Measurements from ENCODE around the gene TMPRSS11E. TPM values are rescaled to one million over a fixed set of nuclear protein-coding genes. Genes with fewer than 3 reads are reported as not detected.
"Not testable (repeated sequence)": the region's sequence is repeated elsewhere in the genome, so short reads cannot be mapped to it uniquely, and the experiment has no call there.

The TMPRSS11E gene
- total RNA-seq, 1 donor = 0.42 TPM

GRCh38 chr4:68494688-68495087 is 47.4 kb downstream of the TMPRSS11E start:
- no peak overlapping the region for H3K4me3 ChIP-seq (ENCODE audit: low read length)
- peaks cover 3% of the 10 kb centered on the region for H3K4me1 ChIP-seq (ENCODE audit: insufficient read depth, low read length)
- H3K9me3 ChIP-seq (ENCODE audit: low read depth, low read length) = no peaks in the 10 kb centered on the region
- no peaks in the 10 kb centered on the region for H3K27me3 ChIP-seq (ENCODE audit: insufficient read depth, low read length)

- Histone ChIP-seq H3K9me3 (ENCODE audit: low read depth, low read length) (no peaks in the 10 kb centered on the region), H3K27me3 (ENCODE audit: insufficient read depth, low read length) (no peaks in the 10 kb centered on the region), H3K4me1 (ENCODE audit: insufficient read depth, low read length) (peaks cover 3% of the 10 kb centered on the region), H3K4me3 (ENCODE audit: low read length) (no peak overlapping the region)
Observed at GRCh38 chr4:68498413-68499007, 51.2 kb downstream of the TMPRSS11E start.

- Histone ChIP-seq H3K4me1 (ENCODE audit: insufficient read depth, low read length) (peaks cover 3% of the 10 kb centered on the region), H3K27me3 (ENCODE audit: insufficient read depth, low read length) (no peaks in the 10 kb centered on the region)
Observed at GRCh38 chr4:68499021-68499420, 51.8 kb downstream of the TMPRSS11E start.

GRCh38 chr4:68503462-68503861 is 56.2 kb downstream of the TMPRSS11E start:
- not testable (repeated sequence) for H3K27me3 ChIP-seq (ENCODE audit: insufficient read depth, low read length); H3K9me3 ChIP-seq (ENCODE audit: low read depth, low read length); H3K4me3 ChIP-seq (ENCODE audit: low read length); H3K4me1 ChIP-seq (ENCODE audit: insufficient read depth, low read length)

More at GRCh38 chr4:68499021-68499420, 51.8 kb downstream of the TMPRSS11E start:
- no peaks in the 10 kb centered on the region for H3K9me3 ChIP-seq (ENCODE audit: low read depth, low read length)
- H3K4me3 ChIP-seq (ENCODE audit: low read length) = no peak overlapping the region

GRCh38 chr4:68504836-68505235 is 57.6 kb downstream of the TMPRSS11E start:
- H3K27me3 ChIP-seq (ENCODE audit: insufficient read depth, low read length); H3K4me3 ChIP-seq (ENCODE audit: low read length); H3K4me1 ChIP-seq (ENCODE audit: insufficient read depth, low read length); H3K9me3 ChIP-seq (ENCODE audit: low read depth, low read length): not testable (repeated sequence)

GRCh38 chr4:68505452-68505851 is 58.2 kb downstream of the TMPRSS11E start:
- H3K9me3 ChIP-seq (ENCODE audit: low read depth, low read length); H3K4me1 ChIP-seq (ENCODE audit: insufficient read depth, low read length); H3K4me3 ChIP-seq (ENCODE audit: low read length); H3K27me3 ChIP-seq (ENCODE audit: insufficient read depth, low read length): not testable (repeated sequence)

- Histone ChIP-seq H3K27me3 (ENCODE audit: insufficient read depth, low read length) (no peaks in the 10 kb centered on the region), H3K4me1 (ENCODE audit: insufficient read depth, low read length) (no peaks in the 10 kb centered on the region), H3K9me3 (ENCODE audit: low read depth, low read length) (no peaks in the 10 kb centered on the region), H3K4me3 (ENCODE audit: low read length) (no peak overlapping the region)
Observed at GRCh38 chr4:68518889-68519288, 71.6 kb downstream of the TMPRSS11E start.

GRCh38 chr4:68520985-68521384 is 73.7 kb downstream of the TMPRSS11E start:
- Histone ChIP-seq H3K4me3 (ENCODE audit: low read length) (no peak overlapping the region), H3K4me1 (ENCODE audit: insufficient read depth, low read length) (no peaks in the 10 kb centered on the region), H3K27me3 (ENCODE audit: insufficient read depth, low read length) (no peaks in the 10 kb centered on the region), H3K9me3 (ENCODE audit: low read depth, low read length) (no peaks in the 10 kb centered on the region)

- not testable (repeated sequence) for H3K4me3 ChIP-seq (ENCODE audit: low read length); H3K9me3 ChIP-seq (ENCODE audit: low read depth, low read length); H3K27me3 ChIP-seq (ENCODE audit: insufficient read depth, low read length); H3K4me1 ChIP-seq (ENCODE audit: insufficient read depth, low read length)
Observed at GRCh38 chr4:68522232-68522631, 75.0 kb downstream of the TMPRSS11E start.

- no peaks in the 10 kb centered on the region for H3K4me1 ChIP-seq (ENCODE audit: insufficient read depth, low read length)
- H3K9me3 ChIP-seq (ENCODE audit: low read depth, low read length) = no peaks in the 10 kb centered on the region
- no peaks in the 10 kb centered on the region for H3K27me3 ChIP-seq (ENCODE audit: insufficient read depth, low read length)
- no peak overlapping the region for H3K4me3 ChIP-seq (ENCODE audit: low read length)
Observed at GRCh38 chr4:68535974-68536373, 88.7 kb downstream of the TMPRSS11E start.

GRCh38 chr4:68536375-68536774 is 89.1 kb downstream of the TMPRSS11E start:
- no peaks in the 10 kb centered on the region for H3K4me1 ChIP-seq (ENCODE audit: insufficient read depth, low read length)
- H3K27me3 ChIP-seq (ENCODE audit: insufficient read depth, low read length) = no peaks in the 10 kb centered on the region
- no peak overlapping the region for H3K4me3 ChIP-seq (ENCODE audit: low read length)
- H3K9me3 ChIP-seq (ENCODE audit: low read depth, low read length) = no peaks in the 10 kb centered on the region

- not testable (repeated sequence) for H3K9me3 ChIP-seq (ENCODE audit: low read depth, low read length); H3K4me1 ChIP-seq (ENCODE audit: insufficient read depth, low read length); H3K27me3 ChIP-seq (ENCODE audit: insufficient read depth, low read length); H3K4me3 ChIP-seq (ENCODE audit: low read length)
Observed at GRCh38 chr4:68542742-68543141, 95.5 kb downstream of the TMPRSS11E start.

Other genes starting within 250 kb of the TMPRSS11E start
- not detected for gene TMPRSS11B, start 201.8 kb upstream of the TMPRSS11E start, total RNA-seq
- gene YTHDC1, start 97.4 kb upstream of the TMPRSS11E start, total RNA-seq = 283 TPM
- gene UGT2B17, start 128.9 kb downstream of the TMPRSS11E start, total RNA-seq = 0.94 TPM
- not detected for gene UGT2B15, start 223.2 kb downstream of the TMPRSS11E start, total RNA-seq